ENCODE data around the gene CD80.

Gene CD80

DNA sequence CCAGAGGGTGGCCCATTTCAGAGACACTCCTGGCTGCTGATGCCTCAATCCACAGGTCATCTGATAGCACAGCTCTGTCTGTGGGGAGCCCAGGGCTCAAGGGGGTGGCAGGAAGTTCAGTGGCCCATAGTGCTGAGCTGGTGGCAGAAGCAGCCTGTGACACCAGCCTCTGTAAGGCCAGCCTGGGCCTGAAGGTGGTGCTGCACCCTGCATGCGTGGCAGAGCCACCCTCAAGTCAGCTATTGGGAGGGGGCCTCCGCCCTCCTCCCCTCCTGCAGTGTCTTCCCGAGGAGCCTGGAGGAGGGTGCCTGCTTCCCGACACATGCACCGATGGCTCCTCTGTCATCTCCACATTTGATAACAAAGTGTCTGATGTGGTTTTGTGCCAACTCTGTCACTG lies 41.3 kb upstream of the CD80 start:
- no peak overlapping the region for H3K27ac Mint-ChIP-seq
- peaks cover 36% of the 10 kb centered on the region for H3K4me1 Mint-ChIP-seq
- peak; percentile 16 for DNase-seq
- TF ChIP-seq CTCF (IDR thresholded peaks at IDR 0.05) = peak; percentile 38
- H3K4me3 Mint-ChIP-seq = no peak overlapping the region
- H3K9me3 Mint-ChIP-seq = no peaks in the 10 kb centered on the region
- peaks cover 9% of the 10 kb centered on the region for H3K27me3 Mint-ChIP-seq (ENCODE audit: low read depth, poor library complexity)
- no peaks in the 10 kb centered on the region for H3K36me3 Mint-ChIP-seq (ENCODE audit: low read depth)

GRCh38 chr3:119599558-119600174 lies 40.3 kb upstream of the CD80 start:
- no peaks in the 10 kb centered on the region for H3K36me3 Mint-ChIP-seq (ENCODE audit: low read depth)
- no peak for TF ChIP-seq CTCF (IDR thresholded peaks at IDR 0.05)
- DNase-seq = no peak
- peaks cover 9% of the 10 kb centered on the region for H3K27me3 Mint-ChIP-seq (ENCODE audit: low read depth, poor library complexity)
- no peak overlapping the region for H3K27ac Mint-ChIP-seq
- no peak overlapping the region for H3K4me3 Mint-ChIP-seq
- peaks cover 36% of the 10 kb centered on the region for H3K4me1 Mint-ChIP-seq
- H3K9me3 Mint-ChIP-seq = no peaks in the 10 kb centered on the region

DNA sequence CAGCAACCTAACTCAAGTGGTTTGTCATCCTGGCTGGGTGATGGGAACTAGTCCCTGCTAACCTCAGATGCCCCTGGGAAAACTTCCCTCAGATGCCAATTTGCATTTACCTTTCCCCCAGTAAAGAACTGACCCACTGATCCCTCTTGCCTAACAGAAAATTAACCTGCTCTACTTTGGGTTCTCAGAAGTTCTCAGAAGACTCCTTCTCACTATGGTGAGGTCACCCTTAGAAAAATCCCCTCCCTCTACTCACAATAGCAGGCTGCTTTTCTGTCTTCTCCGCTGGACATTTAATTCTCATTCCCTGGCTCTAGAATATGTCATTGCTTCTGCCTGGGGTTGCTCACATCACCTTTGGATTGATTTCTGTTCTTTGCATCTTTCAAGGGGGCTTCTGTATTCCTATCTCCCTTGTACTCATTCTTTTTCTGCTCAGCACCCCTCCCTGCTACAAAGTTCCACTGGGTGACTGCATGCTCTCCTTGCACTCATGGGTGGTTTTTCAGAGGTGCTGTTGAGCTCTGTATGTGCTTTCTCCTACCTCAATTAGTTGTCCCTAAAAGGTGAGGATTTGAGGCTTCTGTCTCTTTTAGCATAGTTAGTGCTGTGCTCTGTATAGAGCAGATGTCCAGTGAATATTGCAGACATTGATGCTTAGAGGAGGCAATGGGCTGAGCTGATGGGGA lies 39.1 kb upstream of the CD80 start:
- Mint-ChIP-seq H3K27me3 (ENCODE audit: low read depth, poor library complexity) (peaks cover 16% of the 10 kb centered on the region), H3K9me3 (no peaks in the 10 kb centered on the region), H3K4me1 (peaks cover 36% of the 10 kb centered on the region), H3K36me3 (ENCODE audit: low read depth) (no peaks in the 10 kb centered on the region), H3K4me3 (no peak overlapping the region), H3K27ac (no peak overlapping the region)
- no peak for TF ChIP-seq CTCF (IDR thresholded peaks at IDR 0.05)
- no peak for DNase-seq

DNA sequence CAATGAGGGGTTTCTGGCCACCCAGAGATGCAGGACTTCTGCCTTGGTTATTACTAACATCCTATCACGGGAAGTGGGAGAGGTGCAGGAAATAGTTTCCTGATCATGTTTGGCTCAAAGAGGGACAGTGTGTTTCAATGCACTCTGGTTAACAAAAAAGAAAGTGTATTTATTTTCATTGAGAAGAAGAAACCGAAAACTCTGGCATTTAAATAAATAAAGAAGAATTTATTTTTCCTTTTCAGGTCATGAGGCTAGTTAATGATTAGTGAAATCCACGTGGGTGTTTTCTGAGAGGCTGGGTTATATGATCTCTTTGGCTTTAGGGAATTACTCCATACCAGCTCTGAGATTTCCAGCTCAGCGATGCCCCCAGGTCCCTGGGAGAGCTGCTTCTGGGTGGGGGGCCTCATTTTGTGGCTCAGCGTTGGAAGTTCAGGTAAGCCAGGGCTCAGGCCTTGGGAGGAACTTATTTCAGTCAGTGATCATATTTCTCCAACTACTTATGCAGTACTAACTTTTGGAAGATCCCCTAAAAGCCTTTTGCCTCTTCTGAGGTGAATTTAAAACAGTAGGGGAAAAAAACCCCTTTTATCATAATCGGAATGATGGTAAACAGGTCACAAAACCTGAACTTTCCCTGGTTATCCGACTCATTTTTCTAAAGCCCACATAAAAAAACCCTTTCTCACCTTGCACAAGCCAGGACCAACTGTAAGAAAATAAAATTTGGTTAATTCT lies 38.3 kb upstream of the CD80 start, which contains the start of gene PLA1A:
Gene PLA1A, plus strand, starts transcription at position 338 of the 741 bp plus-strand sequence. Its CDS starts 29 bp downstream, at position 367.
- no peaks in the 10 kb centered on the region for H3K9me3 Mint-ChIP-seq
- no peaks in the 10 kb centered on the region for H3K36me3 Mint-ChIP-seq (ENCODE audit: low read depth)

GRCh38 chr3:119596398-119596797 lies 37.0 kb upstream of the CD80 start:
- H3K9me3 Mint-ChIP-seq = peaks cover under 1% of the 10 kb centered on the region
- peaks cover 23% of the 10 kb centered on the region for H3K27me3 Mint-ChIP-seq (ENCODE audit: low read depth, poor library complexity)
- H3K4me1 Mint-ChIP-seq = peaks cover 36% of the 10 kb centered on the region
- no peak overlapping the region for H3K4me3 Mint-ChIP-seq
- no peaks in the 10 kb centered on the region for H3K36me3 Mint-ChIP-seq (ENCODE audit: low read depth)
- DNase-seq = no peak
- no peak for TF ChIP-seq CTCF (IDR thresholded peaks at IDR 0.05)
- no peak overlapping the region for H3K27ac Mint-ChIP-seq

More for the DNA sequence above, 38.3 kb upstream of the CD80 start, which contains the start of gene PLA1A:
- no peak for TF ChIP-seq CTCF (IDR thresholded peaks at IDR 0.05)
- H3K4me1 Mint-ChIP-seq = peaks cover 36% of the 10 kb centered on the region
- no peak within 1 kb of the TSS for H3K27ac Mint-ChIP-seq
- H3K4me3 Mint-ChIP-seq = no peak within 1 kb of the TSS
- peaks cover 19% of the 10 kb centered on the region for H3K27me3 Mint-ChIP-seq (ENCODE audit: low read depth, poor library complexity)
- DNase-seq = no peak
